ENCODE data around the gene C11orf91.

- TF ChIP-seq CTCF (IDR thresholded peaks at IDR 0.05) (peak; percentile 83), SIN3A (IDR thresholded peaks at IDR 0.05; ENCODE audit: borderline replicate concordance, insufficient read depth, low read depth, low read length) (no peak), POLR2AphosphoS5 (IDR thresholded peaks at IDR 0.05; ENCODE audit: low read depth, low read length) (no peak), REST (IDR thresholded peaks at IDR 0.05; ENCODE audit: insufficient read depth in 1 of 2, low read depth in 2 of 2, low read length in 1 of 2) (no peak)
These were observed 12.7 kb downstream of the C11orf91 start for GRCh38 chr11:33687733-33688479.
